GM12878 (cell line): Measurements from ENCODE around the gene DMRT1. TPM values are rescaled to one million over a fixed set of nuclear protein-coding genes. Genes with fewer than 3 reads are reported as not detected.
A peak's percentile ranks its signal among the peaks of the same experiment; 100 is the strongest.

Experiments
- ATAC-seq: fragments of 200-7000 bp; cut with Tn5 transposase; 3 replicates; pipeline ENCODE4 v1.9.1; 2020; ENCODE audit warnings: mild to moderate bottlenecking, moderate library complexity
- BruUV-seq: library from RNA; stranded (reverse); fragments of 400-500 nt; replicated peaks from 2 replicates; lab custom pipeline; 2021; lab: Mats Ljungman, UMichigan
- CTCF ChIA-PET: fragments of 300-600 bp; sonication (Branson Sonifier 250); formaldehyde crosslinking; extraction: SDS; loops from one replicate; lab custom pipeline; 2021; ENCODE audit warnings: inconsistent platforms; lab: Yijun Ruan, JAX
- POLR2A ChIA-PET: fragments of 350-600 bp; formaldehyde crosslinking; extraction: SDS; loops from one replicate; lab custom pipeline; 2021; ENCODE audit warnings: inconsistent platforms; lab: Charles Lee
- RAD21 ChIA-PET: fragments of 300-600 bp; sonication (Branson Sonifier 250); formaldehyde crosslinking; loops from one replicate; lab custom pipeline; 2023; ENCODE audit warnings: antibody characterized with exemption; ENCODE audit not compliant: unreplicated experiment; lab: Charles Lee
- SMC1A ChIA-PET: fragments of 300-600 bp; sonication (Branson Sonifier 250); formaldehyde crosslinking; loops from one replicate; lab custom pipeline; 2023; ENCODE audit not compliant: unreplicated experiment, uncharacterized antibody; lab: Charles Lee
- DNase-seq: peaks from one replicate; pipeline ENCODE4 v3.0.0-alpha.2; 2011; ENCODE audit warnings: low read depth, low spot score
- FAIRE-seq: peaks from 3 replicates; lab custom pipeline; 2011; peaks lifted over from hg19 to GRCh38; lab: Jason Lieb, UNC
- H2AFZ ChIP-seq: 2 replicates; pipeline ENCODE4 v1.6.0; 2011; ENCODE audit warnings: low read depth, low read length, control low read depth; ENCODE audit not compliant: control insufficient read depth
- H3K27ac ChIP-seq: 2 replicates; pipeline ENCODE4 v1.5.1; 2011; ENCODE audit warnings: control low read depth; ENCODE audit not compliant: control insufficient read depth, insufficient read depth
- H3K27me3 ChIP-seq, 2 experiments: replicated peaks in 1 of 2; 2 replicates each; pipeline versions ENCODE4 v1.6.0 to v1.6.1; 2011; ENCODE audit warnings: low read length in 1 of 2; ENCODE audit not compliant: control insufficient read depth in 2 of 2, insufficient read depth in 2 of 2
- H3K36me3 ChIP-seq, 2 experiments: 2 replicates each; pipeline ENCODE4 v1.5.1; 2011; ENCODE audit warnings: low read length in 1 of 2; ENCODE audit not compliant: control insufficient read depth in 2 of 2, insufficient read depth in 2 of 2
- H3K4me1 ChIP-seq: 2 replicates; pipeline ENCODE4 v1.6.1; 2011; ENCODE audit warnings: mild to moderate bottlenecking, low read length, moderate library complexity, mixed read lengths; ENCODE audit not compliant: control insufficient read depth, insufficient read depth
- H3K4me2 ChIP-seq: 2 replicates; pipeline ENCODE4 v1.6.0; 2011; ENCODE audit warnings: control low read depth; ENCODE audit not compliant: control insufficient read depth, insufficient read depth
- H3K4me3 ChIP-seq: fragments of 200-600 bp; sonication (generic); 2 replicates; pipeline ENCODE4 v1.5.1; 2016
- H3K79me2 ChIP-seq: 2 replicates; pipeline ENCODE4 v1.6.0; 2011; ENCODE audit warnings: low read length; ENCODE audit not compliant: control insufficient read depth, insufficient read depth
- H3K9ac ChIP-seq: 2 replicates; pipeline ENCODE4 v1.8.0; 2011; ENCODE audit warnings: low read length, control low read depth, mixed read lengths; ENCODE audit not compliant: control insufficient read depth, insufficient read depth
- H3K9me3 ChIP-seq: replicated peaks from 3 replicates; pipeline ENCODE4 v1.5.1; 2011; ENCODE audit warnings: mild to moderate bottlenecking, low read length; ENCODE audit not compliant: control insufficient read depth, insufficient read depth
- H4K20me1 ChIP-seq: 2 replicates; pipeline ENCODE4 v1.6.0; 2011; ENCODE audit not compliant: control insufficient read depth, insufficient read depth
- BHLHE40 ChIP-seq, 2 experiments: fragments of 450-650 bp in 1 of 2; IDR thresholded peaks; 2 replicates each; pipeline ENCODE4 v1.6.1; 2011 to 2017; ENCODE audit warnings: low read depth in 2 of 2, borderline replicate concordance in 1 of 2, improper control_type of control experiment in 1 of 2, low read length in 1 of 2, mild to moderate bottlenecking in 1 of 2
- CBX5 ChIP-seq: sonication (generic); IDR thresholded peaks from 2 replicates; pipeline ENCODE4 v1.6.1; 2016; ENCODE audit warnings: low read depth, moderate library complexity, mild to moderate bottlenecking, inconsistent platforms
- CHD2 ChIP-seq: IDR thresholded peaks from 2 replicates; pipeline ENCODE4 v1.6.1; 2011; ENCODE audit warnings: low read depth, low read length, improper control_type of control experiment, borderline replicate concordance
- CTCF ChIP-seq, 3 experiments: IDR thresholded peaks in 2 of 3; conservative IDR thresholded peaks in 1 of 3; 2 replicates each; pipeline ENCODE4 v1.5.1; 2011; ENCODE audit warnings: low read depth in 3 of 3, low read length in 3 of 3, mild to moderate bottlenecking in 3 of 3, control low read depth in 2 of 3, moderate library complexity in 2 of 3, inconsistent platforms in 1 of 3, mixed read lengths in 1 of 3; ENCODE audit not compliant: control insufficient read depth in 2 of 3, insufficient read depth in 1 of 3; ENCODE audit errors: extremely low read depth in 1 of 3
- GATAD2B ChIP-seq: fragments of 450-650 bp; conservative IDR thresholded peaks from 2 replicates; pipeline ENCODE4 v1.6.1; 2017; ENCODE audit warnings: low read depth, mild to moderate bottlenecking, moderate library complexity
- HDGF ChIP-seq: fragments of 450-650 bp; IDR thresholded peaks from 2 replicates; pipeline ENCODE4 v1.6.1; 2016; ENCODE audit warnings: antibody characterized with exemption
- IKZF1 ChIP-seq: fragments of 450-650 bp; conservative IDR thresholded peaks from 2 replicates; pipeline ENCODE4 v1.6.1; 2017; ENCODE audit warnings: antibody characterized with exemption, mild to moderate bottlenecking
- IRF4 ChIP-seq: IDR thresholded peaks from 2 replicates; pipeline ENCODE4 v1.6.1; 2011; ENCODE audit warnings: low read depth, low read length
- NBN ChIP-seq: fragments of 450-650 bp; IDR thresholded peaks from 2 replicates; pipeline ENCODE4 v1.6.1; 2016
- POLR2A ChIP-seq: IDR thresholded peaks from 2 replicates; pipeline ENCODE4 v1.6.1; 2011; ENCODE audit warnings: low read depth, mild to moderate bottlenecking, low read length
- RUNX3 ChIP-seq: IDR thresholded peaks from 2 replicates; pipeline ENCODE4 v1.6.1; 2012; ENCODE audit warnings: low read length, inconsistent platforms
- SIN3A ChIP-seq: IDR thresholded peaks from 2 replicates; pipeline ENCODE4 v1.6.1; 2012; ENCODE audit warnings: low read depth, low read length, improper control_type of control experiment
- SKIL ChIP-seq: fragments of 450-650 bp; IDR thresholded peaks from 2 replicates; pipeline ENCODE4 v1.6.1; 2017; ENCODE audit warnings: mild to moderate bottlenecking, low read depth, inconsistent platforms; ENCODE audit not compliant: poor library complexity, severe bottlenecking
- SMARCA5 ChIP-seq: fragments of 450-650 bp; IDR thresholded peaks from 2 replicates; pipeline ENCODE4 v1.6.1; 2017; ENCODE audit warnings: mild to moderate bottlenecking
- ZNF687 ChIP-seq: fragments of 450-650 bp; IDR thresholded peaks from 2 replicates; pipeline ENCODE4 v1.6.1; 2017; ENCODE audit warnings: mild to moderate bottlenecking, moderate library complexity
- WGBS: methylation state at CpG from one replicate; pipeline ENCODE4 v1.1.6; 2016; ENCODE audit warnings: low lambda C conversion rate; ENCODE audit not compliant: insufficient replicate concordance, insufficient coverage; ENCODE audit errors: missing lambda C conversion rate; 5-methylcytosine and 5-hydroxymethylcytosine counted together
- in situ Hi-C: fragments of 300-500 bp; cut with MboI; formaldehyde crosslinking; loops from 9 replicates; pipeline ENCODE4 v1.14.3; 2018; ENCODE audit warnings: mixed read lengths
- intact Hi-C: fragments of 100-400 bp; cut with micrococcal nuclease; formaldehyde crosslinking; loops from one replicate; pipeline ENCODE4 v1.14.2; 2022; ENCODE audit not compliant: unreplicated experiment
- polyA plus RNA-seq, 11 experiments: library from polyadenylated mRNA; depleted of rRNA in 4 of 11; unstranded in 6 of 11; stranded (reverse) in 5 of 11; fragments of >200 nt; fragmentation: Nextera tagmentation in 4 of 11; fragmentation: Illumina TruSeq in 1 of 11; extraction: Ambion mirVana in 4 of 11; extraction: Trizol in 1 of 11; gene quantifications; 1 replicate in 1 of 11; 2 replicates in 10 of 11; pipeline versions ENCODE4 v1.2.1 to v1.2.3, GENCODE V29; 2011 to 2016; ENCODE audit warnings: inconsistent platforms in 2 of 11, missing spikeins in 2 of 11, low read depth in 1 of 11
- total RNA-seq, 4 experiments: library from RNA; depleted of rRNA in 3 of 4; stranded (reverse); fragments of >200 nt in 3 of 4; fragmentation: Illumina TruSeq in 1 of 4; extraction: Trizol in 1 of 4; gene quantifications; 2 replicates each; pipeline versions ENCODE4 v1.2.1 to v1.2.3, GENCODE V29; 2013 to 2021

Gene DMRT1
- total and polyA plus RNA-seq, 10 of the 15 experiments (the other 5 are each of a cell fraction or from before 2014, with no cell fraction given): 0.06 to 1.9 (median 0.24) TPM

GRCh38 chr9:1009101-1009707 lies 167.7 kb downstream of the DMRT1 start:
- ChIA-PET POLR2A (interaction anchor here (0.8 to 1.2 kb wide), 2 partner anchors 30 to 44 kb away, joined by 3 read pairs; no protein-coding TSS in a partner anchor), RAD21 (interaction anchor here (0.5 to 3.4 kb wide), 43 partner anchors 8 to 928 kb away, joined by 3 to 21 read pairs (median 4); partner anchors contain the start of gene DMRT2), CTCF (interaction anchor here (0.6 to 4.2 kb wide), 87 partner anchors 9 to 931 kb away, joined by 3 to 35 read pairs (median 5); partner anchors contain the start of gene DMRT2), SMC1A (interaction anchor here (0.6 to 4.0 kb wide), 52 partner anchors 10 to 604 kb away, joined by 3 to 29 read pairs (median 4); no protein-coding TSS in a partner anchor)
- no peaks in the 10 kb centered on the region for H3K36me3 ChIP-seq
- BruUV-seq: no TSS peak
- peaks cover 7% of the 10 kb centered on the region for H3K4me1 ChIP-seq
- FAIRE-seq (peak; percentile 75), DNase-seq (no peak), ATAC-seq (peak; percentile 98)
- no peak overlapping the region for H3K27ac ChIP-seq
- WGBS: 8% methylated on average over 14 of the region's 14 CpGs
- intact Hi-C loops (loop anchor here (1.0 to 10.0 kb wide), 3 partner anchors 204 to 534 kb away; no protein-coding TSS in a partner anchor), in situ Hi-C loops (loop anchor here (5.0 kb wide), 1 partner anchor 397 kb away; no protein-coding TSS in a partner anchor)
- H3K79me2 ChIP-seq: no peaks in the 10 kb centered on the region
- H3K4me3 ChIP-seq: no peak overlapping the region
- no peaks in the 10 kb centered on the region for H3K27me3 ChIP-seq
- H3K9me3 ChIP-seq: no peaks in the 10 kb centered on the region
- peak overlapping the region; percentile 33; the same call in 1 of the 2 replicates for H3K4me2 ChIP-seq
- H3K9ac ChIP-seq: no peak overlapping the region
- peaks cover 3% of the 10 kb centered on the region; the same call in 1 of the 2 replicates for H4K20me1 ChIP-seq
- H2AFZ ChIP-seq: peak overlapping the region; percentile 80
- TF ChIP-seq CTCF (IDR thresholded peaks at IDR 0.05 in 2 of 3, conservative IDR thresholded peaks at IDR 0.05 in 1 of 3; ENCODE audit: control insufficient read depth in 2 of 3, extremely low read depth in 1 of 3, insufficient read depth in 1 of 3, low read depth in 3 of 3, low read length in 3 of 3) (peak; percentile 98), BHLHE40 (IDR thresholded peaks at IDR 0.05; ENCODE audit: borderline replicate concordance in 1 of 2, low read depth in 2 of 2, low read length in 1 of 2) (peak in 1 of 2 experiments; percentile 22; a peak in 1 of 4 replicates), GATAD2B (no peak), SIN3A (no peak), SMARCA5 (peak; percentile 74), IKZF1 (peak; percentile 30; the same call in 1 of the 2 replicates), IRF4 (0 out of 2 replicates have a peak, but pooled peaks have one; percentile 20), RUNX3 (peak; percentile 61), HDGF (peak; percentile 18; the same call in 1 of the 2 replicates), ZNF687 (peak; percentile 18; the same call in 1 of the 2 replicates), CHD2 (0 out of 2 replicates have a peak, but pooled peaks have one; percentile 9), SKIL (peak; percentile 55), NBN (0 out of 2 replicates have a peak, but pooled peaks have one; percentile 30), CBX5 (no peak), POLR2A (no peak)
